ENCODE results near the gene PLA2G7.
"Not testable (repeated sequence)": the region's sequence is repeated elsewhere in the genome, so short reads cannot be mapped to it uniquely, and the experiment has no call there.

PLA2G7 gene

GRCh38 chr6:46734867-46735719, at the start of gene PLA2G7:
PLA2G7 (minus strand) TSS chr6:46735375; CDS start chr6:46722891, 12,484 bp downstream.
- no peak for DNase-seq (ENCODE audit: low read depth)
- H3K4me3 ChIP-seq (ENCODE audit: low read depth, low read length), result peak within 1 kb of the TSS; percentile 34

GRCh38 chr6:46784535-46784934, 49.4 kb upstream of the PLA2G7 start:
- no peak overlapping the region for H3K4me3 ChIP-seq (ENCODE audit: low read depth, low read length)

GRCh38 chr6:46781478-46782378, 46.6 kb upstream of the PLA2G7 start:
- H3K4me3 ChIP-seq (ENCODE audit: low read depth, low read length), result no peak overlapping the region
- peak; percentile 1 for DNase-seq (ENCODE audit: low read depth)

More at GRCh38 chr6:46784535-46784934, 49.4 kb upstream of the PLA2G7 start:
- DNase-seq (ENCODE audit: low read depth), result no peak

- no peak for DNase-seq (ENCODE audit: low read depth)
- H3K4me3 ChIP-seq (ENCODE audit: low read depth, low read length), result no peak overlapping the region
Measured at GRCh38 chr6:46777476-46778346, 42.5 kb upstream of the PLA2G7 start.

- no peak overlapping the region for H3K4me3 ChIP-seq (ENCODE audit: low read depth, low read length)
- DNase-seq (ENCODE audit: low read depth), result no peak
Measured at GRCh38 chr6:46776070-46776712, 41.0 kb upstream of the PLA2G7 start.

GRCh38 chr6:46774736-46775135, 39.6 kb upstream of the PLA2G7 start:
- H3K4me3 ChIP-seq (ENCODE audit: low read depth, low read length); DNase-seq (ENCODE audit: low read depth): not testable (repeated sequence)

GRCh38 chr6:46773201-46773855, 38.2 kb upstream of the PLA2G7 start:
- H3K4me3 ChIP-seq (ENCODE audit: low read depth, low read length), result no peak overlapping the region
- DNase-seq (ENCODE audit: low read depth), result no peak

- DNase-seq (ENCODE audit: low read depth), result no peak
- H3K4me3 ChIP-seq (ENCODE audit: low read depth, low read length), result no peak overlapping the region
Measured at GRCh38 chr6:46772762-46773161, 37.6 kb upstream of the PLA2G7 start.

GRCh38 chr6:46772016-46772415, 36.8 kb upstream of the PLA2G7 start:
- H3K4me3 ChIP-seq (ENCODE audit: low read depth, low read length), result no peak overlapping the region
- DNase-seq (ENCODE audit: low read depth), result no peak

- no peak for DNase-seq (ENCODE audit: low read depth)
- no peak overlapping the region for H3K4me3 ChIP-seq (ENCODE audit: low read depth, low read length)
Measured at GRCh38 chr6:46764961-46765360, 29.8 kb upstream of the PLA2G7 start.

- not testable (repeated sequence) for H3K4me3 ChIP-seq (ENCODE audit: low read depth, low read length); DNase-seq (ENCODE audit: low read depth)
Measured at GRCh38 chr6:46764280-46764679, 29.1 kb upstream of the PLA2G7 start.

- DNase-seq (ENCODE audit: low read depth), result no peak
- no peak overlapping the region for H3K4me3 ChIP-seq (ENCODE audit: low read depth, low read length)
Measured at GRCh38 chr6:46763466-46763865, 28.3 kb upstream of the PLA2G7 start.

- no peak for DNase-seq (ENCODE audit: low read depth)
- no peak overlapping the region for H3K4me3 ChIP-seq (ENCODE audit: low read depth, low read length)
Measured at GRCh38 chr6:46760925-46761324, 25.8 kb upstream of the PLA2G7 start.

GRCh38 chr6:46758960-46759753, 24.0 kb upstream of the PLA2G7 start:
- DNase-seq (ENCODE audit: low read depth), result no peak
- no peak overlapping the region for H3K4me3 ChIP-seq (ENCODE audit: low read depth, low read length)

- no peak for DNase-seq (ENCODE audit: low read depth)
- no peak overlapping the region for H3K4me3 ChIP-seq (ENCODE audit: low read depth, low read length)
Measured at GRCh38 chr6:46757214-46757596, 22.0 kb upstream of the PLA2G7 start.

GRCh38 chr6:46756469-46757213, 21.5 kb upstream of the PLA2G7 start:
- H3K4me3 ChIP-seq (ENCODE audit: low read depth, low read length), result no peak overlapping the region
- DNase-seq (ENCODE audit: low read depth), result no peak

GRCh38 chr6:46755865-46756264, 20.7 kb upstream of the PLA2G7 start:
- DNase-seq (ENCODE audit: low read depth), result no peak
- H3K4me3 ChIP-seq (ENCODE audit: low read depth, low read length), result no peak overlapping the region

Measured in skeletal muscle cell (primary cell).